ENCODE results near the gene PITPNM1. TPM values are rescaled to one million over a fixed set of nuclear protein-coding genes. Genes with fewer than 3 reads are reported as not detected.

The PITPNM1 gene
- total RNA-seq, 1 donor from 2014 or later = 38.2 TPM

- Histone ChIP-seq H3K4me3 (no peak overlapping the region), H3K27me3 (no peaks in the 10 kb centered on the region), H3K27ac (no peak overlapping the region), H3K4me1 (no peaks in the 10 kb centered on the region), H3K9me3 (no peaks in the 10 kb centered on the region), H3K36me3 (peaks cover 41% of the 10 kb centered on the region)
- intact Hi-C loops (cut with DNase I) = no loop called here
- no peak for DNase-seq
- TF ChIP-seq, protein P1, sequence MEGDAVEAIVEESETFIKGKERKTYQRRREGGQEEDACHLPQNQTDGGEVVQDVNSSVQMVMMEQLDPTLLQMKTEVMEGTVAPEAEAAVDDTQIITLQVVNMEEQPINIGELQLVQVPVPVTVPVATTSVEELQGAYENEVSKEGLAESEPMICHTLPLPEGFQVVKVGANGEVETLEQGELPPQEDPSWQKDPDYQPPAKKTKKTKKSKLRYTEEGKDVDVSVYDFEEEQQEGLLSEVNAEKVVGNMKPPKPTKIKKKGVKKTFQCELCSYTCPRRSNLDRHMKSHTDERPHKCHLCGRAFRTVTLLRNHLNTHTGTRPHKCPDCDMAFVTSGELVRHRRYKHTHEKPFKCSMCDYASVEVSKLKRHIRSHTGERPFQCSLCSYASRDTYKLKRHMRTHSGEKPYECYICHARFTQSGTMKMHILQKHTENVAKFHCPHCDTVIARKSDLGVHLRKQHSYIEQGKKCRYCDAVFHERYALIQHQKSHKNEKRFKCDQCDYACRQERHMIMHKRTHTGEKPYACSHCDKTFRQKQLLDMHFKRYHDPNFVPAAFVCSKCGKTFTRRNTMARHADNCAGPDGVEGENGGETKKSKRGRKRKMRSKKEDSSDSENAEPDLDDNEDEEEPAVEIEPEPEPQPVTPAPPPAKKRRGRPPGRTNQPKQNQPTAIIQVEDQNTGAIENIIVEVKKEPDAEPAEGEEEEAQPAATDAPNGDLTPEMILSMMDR (IDR thresholded peaks at IDR 0.05) = no peak
- ATAC-seq = no peak
These were observed 9.1 kb downstream of the PITPNM1 start for GRCh38 chr11:67496113-67496512.

DNA sequence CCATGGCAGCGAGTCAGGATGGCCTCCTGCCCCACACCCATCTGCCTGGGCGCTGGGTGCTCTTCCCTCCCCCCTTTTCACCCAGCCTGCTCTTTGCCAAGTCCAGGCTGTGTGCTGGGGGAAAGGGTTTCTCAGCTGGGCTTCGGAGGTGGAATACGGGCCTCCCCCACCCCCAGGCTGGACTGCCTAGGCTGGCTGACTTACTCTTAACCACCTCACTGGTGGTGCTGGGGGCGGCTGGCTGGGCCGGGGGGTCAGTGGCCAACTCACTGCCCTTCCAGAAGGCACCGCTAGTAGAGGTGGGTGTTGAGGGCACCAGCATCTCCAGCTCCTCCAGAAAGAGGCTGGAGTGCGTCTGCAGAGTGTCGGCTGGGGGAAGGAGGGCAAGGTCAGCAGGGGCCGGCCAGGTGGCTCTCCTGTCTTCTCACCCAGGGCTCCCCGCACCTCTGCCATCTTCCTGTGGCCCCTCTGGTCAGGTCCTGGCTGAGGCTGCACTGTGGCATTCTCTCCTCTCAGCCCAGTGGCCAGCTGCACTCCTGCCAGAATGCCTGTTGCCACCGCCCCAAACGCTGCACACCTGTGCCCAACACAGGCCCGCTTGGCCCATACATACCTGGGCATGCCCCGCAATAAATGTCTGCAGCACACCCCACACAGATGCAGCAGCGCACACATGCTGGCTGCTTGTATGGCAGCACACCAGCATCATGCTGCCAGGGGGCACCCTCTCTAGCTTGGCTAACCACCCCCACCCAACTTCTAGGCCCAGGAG is 9.7 kb downstream of the PITPNM1 start:
- intact Hi-C loops (cut with DNase I) = no loop called here
- H3K27me3 ChIP-seq = no peaks in the 10 kb centered on the region
- no peaks in the 10 kb centered on the region for H3K9me3 ChIP-seq
- DNase-seq (no peak), ATAC-seq (no peak)
- TF ChIP-seq, protein P1 (IDR thresholded peaks at IDR 0.05) = no peak
- no peak overlapping the region for H3K27ac ChIP-seq
- H3K4me1 ChIP-seq = no peaks in the 10 kb centered on the region
- peaks cover 48% of the 10 kb centered on the region for H3K36me3 ChIP-seq
- no peak overlapping the region for H3K4me3 ChIP-seq

GRCh38 chr11:67494371-67495233 is 10.6 kb downstream of the PITPNM1 start:
- Histone ChIP-seq H3K4me3 (no peak overlapping the region), H3K27me3 (no peaks in the 10 kb centered on the region), H3K4me1 (no peaks in the 10 kb centered on the region), H3K9me3 (no peaks in the 10 kb centered on the region), H3K36me3 (peaks cover 56% of the 10 kb centered on the region), H3K27ac (no peak overlapping the region)
- intact Hi-C loops (cut with DNase I) = no loop called here
- TF ChIP-seq, protein P1 (IDR thresholded peaks at IDR 0.05) = no peak
- no peak for ATAC-seq
- DNase-seq = no peak

DNA sequence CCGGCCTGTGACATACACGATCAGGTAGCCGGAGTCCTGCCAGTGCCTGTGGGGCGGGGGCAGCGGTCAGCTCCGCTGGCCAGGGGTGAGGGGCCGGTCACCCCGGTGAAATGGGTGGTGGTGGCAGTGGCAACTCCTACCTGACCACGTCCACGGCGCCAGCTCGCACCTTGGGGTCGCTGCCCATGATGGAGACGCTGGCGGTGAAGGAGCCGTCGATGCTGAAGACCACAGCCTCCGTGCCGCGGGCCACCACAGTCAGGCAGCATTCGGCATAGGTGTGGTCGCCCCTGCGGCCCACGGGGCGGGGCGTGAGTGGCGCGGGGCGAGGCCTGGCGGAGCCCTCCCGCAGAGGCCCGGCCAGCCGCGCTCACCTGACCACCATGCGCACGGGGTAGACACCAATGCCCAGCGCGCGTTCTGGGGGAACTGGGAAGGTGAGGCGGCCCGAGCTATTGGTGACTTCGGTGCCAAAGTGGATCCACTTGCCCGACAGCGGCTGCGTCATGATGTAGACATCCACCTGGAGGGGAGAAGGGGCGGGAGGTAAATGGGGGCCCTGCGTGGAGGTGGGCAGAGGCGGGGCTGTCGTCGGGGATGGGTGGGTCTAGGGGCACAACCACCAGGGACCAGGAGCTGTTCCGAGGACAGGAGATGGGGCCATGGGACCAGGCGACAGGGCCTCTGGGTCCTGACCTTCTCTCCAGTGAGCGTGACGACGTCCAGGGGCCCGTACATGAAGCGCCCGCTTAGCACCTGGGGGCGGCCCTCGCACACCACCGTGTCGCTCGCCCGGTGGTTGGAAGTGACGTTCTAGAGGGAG is 11.4 kb downstream of the PITPNM1 start:
- no peaks in the 10 kb centered on the region for H3K4me1 ChIP-seq
- H3K4me3 ChIP-seq = no peak overlapping the region
- ATAC-seq (no peak), DNase-seq (no peak)
- peaks cover 62% of the 10 kb centered on the region for H3K36me3 ChIP-seq
- TF ChIP-seq, protein P1 (IDR thresholded peaks at IDR 0.05) = no peak
- H3K27ac ChIP-seq = no peak overlapping the region
- intact Hi-C loops (cut with DNase I) = no loop called here
- H3K27me3 ChIP-seq = no peaks in the 10 kb centered on the region
- no peaks in the 10 kb centered on the region for H3K9me3 ChIP-seq

GRCh38 chr11:67492801-67493547 is 12.2 kb downstream of the PITPNM1 start:
- DNase-seq = no peak
- intact Hi-C loops (cut with DNase I) = no loop called here

More at GRCh38 chr11:67492801-67493547, 12.2 kb downstream of the PITPNM1 start:
- no peak overlapping the region for H3K4me3 ChIP-seq
- TF ChIP-seq, protein P1 (IDR thresholded peaks at IDR 0.05) = no peak
- H3K27ac ChIP-seq = no peak overlapping the region
- H3K9me3 ChIP-seq = no peaks in the 10 kb centered on the region
- H3K4me1 ChIP-seq = no peaks in the 10 kb centered on the region
- no peak for ATAC-seq
- no peaks in the 10 kb centered on the region for H3K27me3 ChIP-seq
- peaks cover 65% of the 10 kb centered on the region for H3K36me3 ChIP-seq

Data from upper lobe of right lung (tissue), 1 donor.